ENCODE data around the gene KLHL7. TPM values are rescaled to one million over a fixed set of nuclear protein-coding genes. Genes with fewer than 3 reads are reported as not detected.

The KLHL7 gene
- total RNA-seq, 1 experiment from 2014 or later = 46.3 TPM

DNA sequence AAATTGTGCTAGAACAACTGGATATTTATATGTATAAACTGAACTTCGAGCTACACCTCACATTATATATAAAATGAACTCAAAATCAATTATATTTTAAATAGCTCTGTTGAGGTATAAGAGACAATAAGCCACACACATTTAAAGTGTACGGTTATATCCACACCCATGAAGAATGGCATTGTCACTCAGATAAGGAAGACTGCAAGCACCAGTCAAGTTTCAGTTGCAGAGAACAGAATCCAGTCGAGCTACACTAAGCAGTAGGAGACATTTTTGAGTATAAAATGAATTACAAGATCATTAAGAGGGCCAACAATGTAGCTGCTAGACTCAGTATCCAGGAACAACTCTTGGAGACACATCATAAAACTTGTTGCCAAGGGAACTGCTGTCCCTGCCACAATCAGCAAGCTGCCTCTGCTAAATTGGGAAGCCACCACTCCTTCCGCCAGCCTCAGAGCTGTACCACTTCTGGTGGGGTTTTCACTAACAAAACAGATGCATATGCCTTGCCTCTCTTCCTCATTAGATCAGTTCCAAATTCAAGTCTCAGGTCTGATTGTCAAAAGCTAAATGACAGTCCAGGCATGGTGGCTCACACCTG lies 121.4 kb downstream of the KLHL7 start:
- DNase-seq = no peak
- Histone ChIP-seq H3K79me2 (ENCODE audit: low read depth) (no peaks in the 10 kb centered on the region), H3K4me1 (replicated peaks; ENCODE audit: insufficient read depth) (no peaks in the 10 kb centered on the region), H3K27ac (no peak overlapping the region), H3K4me3 (no peak overlapping the region), H3K9me2 (ENCODE audit: insufficient read depth) (no peaks in the 10 kb centered on the region), H3K9me3 (ENCODE audit: insufficient read depth, low read depth) (no peaks in the 10 kb centered on the region), H3K4me2 (no peak overlapping the region), H3K36me3 (ENCODE audit: low read depth) (no peaks in the 10 kb centered on the region), H3F3A (ENCODE audit: insufficient read depth, low read depth) (no peaks in the 10 kb centered on the region), H2AFZ (no peak overlapping the region), H4K20me1 (ENCODE audit: insufficient read depth) (no peaks in the 10 kb centered on the region), H3K27me3 (ENCODE audit: insufficient read depth, low read depth) (no peaks in the 10 kb centered on the region)
- ChIA-PET POLR2A (ENCODE audit: unreplicated experiment) (no interaction called here), CTCF (interaction anchor here (0.6 to 1.3 kb wide), 2 partner anchors 12 to 74 kb away, joined by 3 to 4 read pairs; no protein-coding TSS in a partner anchor)
- intact Hi-C loops (cut with micrococcal nuclease; ENCODE audit: unreplicated experiment) = no loop called here
- TF ChIP-seq EZH2 (IDR thresholded peaks at IDR 0.05; ENCODE audit: low read depth) = no peak
- BruUV-seq (replicated peaks) = no TSS peak

Other genes starting within 250 kb of the KLHL7 start
- gene HYCC1, start 91.7 kb upstream of the KLHL7 start, total RNA-seq (2021) = 25.1 and 28.2 TPM in 2 replicates
- gene NUP42, start 76.3 kb downstream of the KLHL7 start, total RNA-seq (2021) = 41.3 and 51.3 TPM in 2 replicates
- gene GPNMB, start 141.0 kb downstream of the KLHL7 start, total RNA-seq (2021) = 13.3 and 17.4 TPM in 2 replicates
- gene MALSU1, start 193.6 kb downstream of the KLHL7 start, total RNA-seq (2021) = 105 and 133 TPM in 2 replicates